Cardiac fibroblast (primary cell): ENCODE data around the gene SWI5.

Source experiments
- DNase-seq, 2 donors: peaks; one replicate each; pipeline versions ENCODE4 v3.0.0 to v3.0.0-alpha.2; 2010; ENCODE audit warnings: low read depth in 2 of 2
- H3K4me3 ChIP-seq, 2 donors: replicated peaks in 1 of 2; 1 replicate in 1 of 2; 2 replicates in 1 of 2; pipeline ENCODE4 v1.5.1; 2011; ENCODE audit warnings: low read depth in 2 of 2, low read length in 2 of 2, mild to moderate bottlenecking in 2 of 2, moderate library complexity in 1 of 2
- TF ChIP-seq, protein P1 (sequence below): IDR thresholded peaks from one replicate; pipeline ENCODE4 v1.5.1; 2011; ENCODE audit warnings: low read depth, mild to moderate bottlenecking, low read length, inconsistent platforms

SWI5 gene

DNA sequence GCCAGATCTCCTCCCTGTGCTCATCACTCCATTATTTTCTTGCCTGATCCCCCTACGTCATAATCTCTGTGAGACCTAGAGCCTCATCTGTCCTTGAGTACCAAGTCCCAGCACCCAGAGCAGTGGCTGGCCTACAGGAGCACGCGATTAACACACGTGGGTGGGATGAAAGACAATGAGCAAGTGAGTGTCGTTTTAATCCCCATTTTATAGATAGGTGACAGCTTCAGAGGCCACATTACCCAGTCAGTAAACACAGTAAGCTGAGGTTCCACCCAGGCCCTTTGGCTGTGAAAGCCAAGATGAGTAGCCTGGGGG is 28.9 kb downstream of the SWI5 start:
- TF ChIP-seq, protein P1, sequence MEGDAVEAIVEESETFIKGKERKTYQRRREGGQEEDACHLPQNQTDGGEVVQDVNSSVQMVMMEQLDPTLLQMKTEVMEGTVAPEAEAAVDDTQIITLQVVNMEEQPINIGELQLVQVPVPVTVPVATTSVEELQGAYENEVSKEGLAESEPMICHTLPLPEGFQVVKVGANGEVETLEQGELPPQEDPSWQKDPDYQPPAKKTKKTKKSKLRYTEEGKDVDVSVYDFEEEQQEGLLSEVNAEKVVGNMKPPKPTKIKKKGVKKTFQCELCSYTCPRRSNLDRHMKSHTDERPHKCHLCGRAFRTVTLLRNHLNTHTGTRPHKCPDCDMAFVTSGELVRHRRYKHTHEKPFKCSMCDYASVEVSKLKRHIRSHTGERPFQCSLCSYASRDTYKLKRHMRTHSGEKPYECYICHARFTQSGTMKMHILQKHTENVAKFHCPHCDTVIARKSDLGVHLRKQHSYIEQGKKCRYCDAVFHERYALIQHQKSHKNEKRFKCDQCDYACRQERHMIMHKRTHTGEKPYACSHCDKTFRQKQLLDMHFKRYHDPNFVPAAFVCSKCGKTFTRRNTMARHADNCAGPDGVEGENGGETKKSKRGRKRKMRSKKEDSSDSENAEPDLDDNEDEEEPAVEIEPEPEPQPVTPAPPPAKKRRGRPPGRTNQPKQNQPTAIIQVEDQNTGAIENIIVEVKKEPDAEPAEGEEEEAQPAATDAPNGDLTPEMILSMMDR: no peak
- peak in 1 of 2 donors; percentile 65 for DNase-seq
- H3K4me3 ChIP-seq: no peak overlapping the region

DNA sequence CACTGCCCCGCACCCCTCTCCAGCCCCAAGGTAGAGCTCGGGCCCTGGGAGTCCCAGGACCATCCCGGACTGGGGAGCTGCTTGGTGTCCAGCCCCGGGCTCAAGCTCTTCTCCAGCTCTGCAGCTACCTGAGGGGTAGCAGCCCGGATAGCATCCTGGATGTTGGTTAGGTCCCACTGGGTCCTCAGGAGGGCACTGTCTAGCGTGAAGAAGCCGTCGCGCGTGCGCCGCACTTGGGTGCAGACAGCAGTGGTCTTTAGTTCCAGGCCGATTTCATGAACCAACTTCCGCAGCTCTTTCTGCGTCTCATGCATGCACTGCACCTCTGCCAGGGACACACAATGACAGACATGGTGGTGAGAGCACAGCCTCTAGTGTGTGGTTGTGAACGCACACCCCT is 33.5 kb downstream of the SWI5 start:
- H3K4me3 ChIP-seq: no peak overlapping the region
- DNase-seq: no peak
- TF ChIP-seq, protein P1: no peak

DNA sequence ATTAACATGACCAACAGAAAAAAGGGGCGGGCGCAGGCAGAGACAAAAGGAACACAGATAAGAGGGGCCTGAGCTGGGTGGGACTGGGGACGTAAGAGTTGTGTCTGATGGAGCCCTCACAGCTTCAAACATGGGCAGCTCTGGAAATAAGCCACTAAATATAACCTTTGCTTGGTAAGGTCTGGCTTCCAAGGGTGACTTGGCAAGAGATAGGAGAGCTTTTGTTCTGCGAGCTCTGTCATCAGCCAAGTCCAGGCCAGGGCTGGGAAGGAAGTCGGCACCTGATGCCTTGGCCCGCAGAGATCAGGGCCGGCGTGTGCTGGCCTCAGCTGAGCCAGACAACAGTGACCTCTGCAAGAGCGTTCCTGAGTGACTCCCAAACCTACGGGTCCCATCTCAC is 34.4 kb downstream of the SWI5 start:
- no peak overlapping the region for H3K4me3 ChIP-seq
- DNase-seq: no peak

DNA sequence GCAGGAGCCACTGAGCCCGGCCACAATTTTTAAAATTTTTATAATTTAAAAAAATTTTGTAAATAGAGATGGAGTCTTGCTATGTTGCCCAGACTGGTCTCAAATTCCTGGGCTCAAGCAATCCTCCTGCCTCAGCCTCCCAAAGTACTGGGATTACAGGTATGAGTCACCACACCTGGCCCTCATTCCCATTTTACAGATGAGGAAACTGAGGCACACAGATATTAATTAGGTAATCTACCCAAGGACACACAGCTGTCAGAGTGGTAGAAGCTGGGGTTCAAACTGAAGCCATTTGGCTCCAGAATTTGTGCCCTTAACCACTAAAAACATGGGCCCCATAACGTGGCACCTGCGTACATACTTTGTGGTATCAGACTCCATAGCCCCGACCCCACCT is 38.6 kb downstream of the SWI5 start:
- TF ChIP-seq, protein P1: no peak
- DNase-seq: no peak
- no peak overlapping the region for H3K4me3 ChIP-seq

More for the DNA sequence above, 34.4 kb downstream of the SWI5 start:
- TF ChIP-seq, protein P1: no peak

DNA sequence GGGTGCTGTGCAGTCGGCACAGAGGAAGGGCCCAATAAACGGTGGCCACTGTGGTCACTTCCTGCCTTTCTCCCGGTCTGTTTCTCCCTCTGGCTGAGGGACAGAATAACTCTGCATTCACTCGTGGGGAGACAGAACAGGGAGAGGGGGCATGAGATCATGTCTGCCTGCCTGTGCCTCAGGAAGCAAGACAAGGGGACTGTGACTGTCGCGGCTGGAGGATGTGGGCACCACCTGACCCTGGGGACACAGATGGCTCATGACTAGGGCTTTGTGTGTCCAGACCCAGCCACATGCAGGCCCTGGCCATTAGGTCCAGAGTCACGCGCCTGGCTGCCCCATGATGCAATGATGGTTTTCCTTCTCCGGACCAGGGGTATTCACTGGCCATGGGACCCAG is 40.3 kb downstream of the SWI5 start:
- no peak for DNase-seq
- H3K4me3 ChIP-seq: no peak overlapping the region
- TF ChIP-seq, protein P1: no peak

DNA sequence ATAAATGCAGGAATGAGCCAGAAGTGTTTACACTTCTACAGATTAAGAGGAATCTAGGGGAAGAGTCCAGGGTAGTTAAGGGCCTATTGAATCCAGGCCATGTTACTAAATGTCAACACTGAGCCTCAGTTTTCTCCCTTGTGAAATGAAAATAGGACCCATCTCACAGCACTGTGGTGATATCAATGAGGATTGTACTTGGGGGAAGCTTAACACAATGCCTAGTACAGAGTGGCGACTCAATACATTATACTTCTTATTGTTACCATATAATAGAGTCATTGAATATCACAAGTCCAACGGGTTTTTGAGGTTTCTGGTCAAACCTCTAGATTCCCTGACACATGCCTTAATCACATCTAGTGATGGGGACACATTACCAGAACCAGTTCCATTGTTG is 41.6 kb downstream of the SWI5 start:
- no peak overlapping the region for H3K4me3 ChIP-seq
- TF ChIP-seq, protein P1: no peak
- DNase-seq: no peak

DNA sequence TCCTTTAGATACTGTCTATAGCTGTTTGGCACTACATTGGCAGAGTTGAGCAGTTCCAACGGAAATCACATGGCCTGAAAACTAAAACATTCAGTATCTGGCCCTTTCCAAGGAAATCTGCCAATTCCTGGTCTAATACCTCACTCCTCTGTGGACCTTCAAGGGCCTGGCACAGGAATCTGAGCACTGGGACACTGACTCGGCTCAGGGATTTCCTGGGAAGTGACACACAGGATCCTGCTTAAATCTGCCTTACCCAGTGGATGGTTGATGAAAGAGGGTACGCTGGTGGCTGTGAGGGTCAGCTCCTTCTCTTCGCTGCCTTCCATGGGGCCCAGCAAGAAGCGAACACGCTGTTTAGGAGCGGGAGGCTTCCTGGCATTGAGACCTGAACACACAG is 45.3 kb downstream of the SWI5 start:
- peak overlapping the region; percentile 91 for H3K4me3 ChIP-seq
- DNase-seq: no peak
- TF ChIP-seq, protein P1: no peak
